NCI-H1417 (cell line): ENCODE measurements around the gene MAP3K13.

Source experiments
- DNase-seq, 3 experiments: peaks; one replicate each; lab custom pipeline; 2025; lab: John Stamatoyannopoulos, UW

MAP3K13 gene, protein sequence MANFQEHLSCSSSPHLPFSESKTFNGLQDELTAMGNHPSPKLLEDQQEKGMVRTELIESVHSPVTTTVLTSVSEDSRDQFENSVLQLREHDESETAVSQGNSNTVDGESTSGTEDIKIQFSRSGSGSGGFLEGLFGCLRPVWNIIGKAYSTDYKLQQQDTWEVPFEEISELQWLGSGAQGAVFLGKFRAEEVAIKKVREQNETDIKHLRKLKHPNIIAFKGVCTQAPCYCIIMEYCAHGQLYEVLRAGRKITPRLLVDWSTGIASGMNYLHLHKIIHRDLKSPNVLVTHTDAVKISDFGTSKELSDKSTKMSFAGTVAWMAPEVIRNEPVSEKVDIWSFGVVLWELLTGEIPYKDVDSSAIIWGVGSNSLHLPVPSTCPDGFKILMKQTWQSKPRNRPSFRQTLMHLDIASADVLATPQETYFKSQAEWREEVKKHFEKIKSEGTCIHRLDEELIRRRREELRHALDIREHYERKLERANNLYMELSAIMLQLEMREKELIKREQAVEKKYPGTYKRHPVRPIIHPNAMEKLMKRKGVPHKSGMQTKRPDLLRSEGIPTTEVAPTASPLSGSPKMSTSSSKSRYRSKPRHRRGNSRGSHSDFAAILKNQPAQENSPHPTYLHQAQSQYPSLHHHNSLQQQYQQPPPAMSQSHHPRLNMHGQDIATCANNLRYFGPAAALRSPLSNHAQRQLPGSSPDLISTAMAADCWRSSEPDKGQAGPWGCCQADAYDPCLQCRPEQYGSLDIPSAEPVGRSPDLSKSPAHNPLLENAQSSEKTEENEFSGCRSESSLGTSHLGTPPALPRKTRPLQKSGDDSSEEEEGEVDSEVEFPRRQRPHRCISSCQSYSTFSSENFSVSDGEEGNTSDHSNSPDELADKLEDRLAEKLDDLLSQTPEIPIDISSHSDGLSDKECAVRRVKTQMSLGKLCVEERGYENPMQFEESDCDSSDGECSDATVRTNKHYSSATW

DNA sequence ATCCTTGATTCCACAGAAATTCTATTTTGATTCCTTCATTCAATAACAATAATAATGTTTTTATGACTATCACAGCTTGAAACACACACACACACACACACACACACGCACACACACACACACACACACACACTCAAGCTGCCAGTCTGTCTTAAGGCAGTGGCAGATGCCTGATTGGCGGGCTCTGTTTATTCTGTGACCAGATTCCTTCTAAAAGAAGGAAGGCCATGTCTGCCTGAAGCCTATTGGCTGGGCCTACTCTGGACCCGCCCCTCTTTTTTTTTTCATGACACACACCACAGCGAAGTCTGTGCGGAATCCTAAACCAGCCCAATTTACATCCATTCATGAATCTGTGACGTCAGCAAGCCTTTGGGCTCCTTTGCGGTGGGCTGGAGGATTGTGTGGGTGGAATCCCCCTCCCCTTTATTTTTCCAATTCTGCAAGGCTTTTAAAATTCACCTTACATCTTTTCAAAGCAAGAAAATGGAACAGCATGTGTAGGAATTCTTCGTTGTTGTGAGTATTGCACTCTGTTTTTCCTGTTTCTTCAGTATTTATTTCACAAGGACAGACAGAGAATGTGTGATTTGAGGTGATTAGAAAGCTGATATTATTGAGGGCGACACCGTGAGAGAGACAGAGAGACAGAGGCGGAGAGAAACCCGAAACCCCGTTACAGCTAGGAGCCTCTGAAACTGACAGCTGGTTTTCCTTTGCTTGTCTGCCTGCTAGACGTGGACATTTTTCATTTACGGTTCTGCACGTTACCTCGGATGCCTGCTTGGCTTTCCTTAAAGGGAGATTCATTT is at the start of gene MAP3K13:
MAP3K13 (plus strand) TSS at position 287 of the 812 bp plus-strand sequence. CDS start 65,446 bp downstream, outside the sequence.
- DNase-seq = peak; percentile 91 to 97 (median 92)

DNA sequence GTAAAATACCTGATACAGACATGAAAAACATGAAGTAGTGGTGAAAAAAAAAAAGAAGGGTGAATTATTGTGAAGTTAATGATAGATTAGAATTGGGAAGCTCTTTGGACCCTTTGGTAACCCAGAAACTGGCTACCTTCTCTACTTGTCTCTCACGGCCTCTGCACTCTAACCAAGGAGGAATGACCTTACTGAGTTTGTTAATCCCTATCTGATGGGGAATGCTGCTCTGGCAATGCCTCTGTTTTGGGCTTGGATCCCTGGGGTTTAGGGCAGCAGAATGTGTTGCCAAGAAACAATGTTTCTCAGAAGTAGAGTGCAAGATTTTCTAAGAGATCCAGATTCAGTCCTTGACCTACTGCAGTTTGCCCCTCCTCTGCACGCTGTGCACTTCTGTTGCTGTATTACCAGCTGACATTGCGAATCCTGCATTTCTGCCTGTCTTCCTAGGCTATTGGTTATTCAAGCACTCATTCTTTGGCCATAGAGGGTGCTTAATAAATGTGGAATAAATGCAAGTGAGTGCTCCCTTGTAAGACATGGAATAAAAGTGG is 49.2 kb upstream of the MAP3K13 start:
- DNase-seq = no peak

DNA sequence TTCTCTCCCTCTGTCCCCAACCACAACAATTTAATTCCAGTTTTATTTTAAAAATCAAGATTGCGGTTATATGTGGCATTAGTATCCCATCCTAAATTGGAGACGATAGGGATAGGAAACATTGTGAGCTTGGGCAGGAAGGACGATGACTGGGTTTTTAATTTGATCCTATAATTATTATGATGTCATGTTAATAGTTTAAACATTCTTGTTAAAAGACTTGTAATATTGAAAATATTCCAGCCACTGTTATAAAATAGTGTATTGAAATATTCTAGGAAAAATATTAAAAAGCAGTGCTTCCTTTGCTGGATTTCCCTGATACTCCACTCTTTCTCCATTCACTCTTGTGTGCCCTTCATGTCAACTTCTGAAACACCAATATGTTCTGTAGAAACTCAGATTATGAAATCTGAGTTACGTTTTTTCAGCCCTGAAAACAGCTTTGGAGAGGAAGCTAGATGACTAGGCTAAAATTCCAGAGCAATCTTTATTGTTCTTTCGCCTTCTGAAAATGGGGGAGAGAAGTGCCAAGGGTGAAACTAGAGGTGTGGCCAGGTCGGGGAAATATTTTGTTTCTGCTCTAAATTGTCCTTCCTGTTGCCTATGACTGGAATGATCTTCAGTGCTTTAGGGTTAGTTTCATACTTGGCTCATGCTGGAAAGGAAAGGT is 46.1 kb upstream of the MAP3K13 start:
- no peak for DNase-seq

DNA sequence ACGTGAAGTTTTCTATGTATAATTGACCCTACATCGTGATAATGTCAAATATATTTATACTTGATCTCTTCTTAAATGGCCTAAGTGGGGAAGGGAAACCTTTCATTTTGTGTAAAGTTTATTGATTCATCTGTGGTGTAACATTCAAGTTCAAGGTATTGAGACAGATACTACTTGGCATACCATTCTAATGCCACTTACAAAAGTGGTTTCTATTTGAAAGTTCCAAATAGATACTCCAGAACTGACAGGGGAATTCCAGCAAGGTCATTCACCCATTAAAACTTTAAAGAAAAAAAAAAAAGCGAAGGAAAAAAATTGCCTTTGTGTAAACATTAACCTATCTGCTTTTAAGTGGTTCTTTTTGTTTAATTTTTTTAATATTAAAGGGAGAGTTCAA is 45.3 kb upstream of the MAP3K13 start:
- DNase-seq = no peak

DNA sequence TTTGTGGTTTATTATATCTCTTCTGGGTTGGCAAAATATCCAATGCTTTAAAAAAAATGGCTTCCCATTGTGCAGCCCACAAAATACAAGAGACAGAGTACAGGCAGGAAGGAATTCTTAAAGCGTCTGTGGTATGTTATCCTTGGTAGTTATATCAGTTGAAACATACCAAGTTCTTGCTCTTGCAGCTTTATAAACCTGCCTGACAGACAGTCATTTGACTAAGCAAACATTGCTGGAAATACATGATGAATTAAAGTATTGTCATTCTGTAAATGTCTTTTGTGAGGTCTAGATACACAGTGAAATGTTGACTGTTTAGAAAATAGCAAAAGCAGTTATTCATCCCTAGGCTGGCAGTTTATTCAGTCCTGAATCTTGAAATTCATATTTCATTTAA is 44.8 kb upstream of the MAP3K13 start:
- DNase-seq = no peak

DNA sequence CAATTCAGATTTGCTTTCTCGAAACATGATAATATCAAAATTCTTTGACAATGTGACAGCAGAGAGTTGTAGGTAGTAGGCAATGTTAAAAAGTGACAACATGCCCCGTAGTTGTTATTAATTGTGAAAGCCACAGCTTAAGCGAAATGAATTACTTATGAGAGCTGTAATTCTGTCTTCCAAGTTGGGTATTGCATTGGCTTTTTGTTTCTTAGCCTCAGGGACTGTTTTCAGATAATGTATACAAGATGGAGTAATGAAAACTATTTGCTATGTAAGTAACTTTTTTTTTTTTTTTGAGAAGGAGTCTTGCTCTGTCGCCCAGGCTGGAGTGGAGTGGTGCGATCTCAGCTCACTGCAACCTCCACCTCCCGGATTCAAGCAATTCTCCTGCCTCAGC is 43.1 kb upstream of the MAP3K13 start:
- DNase-seq = no peak

DNA sequence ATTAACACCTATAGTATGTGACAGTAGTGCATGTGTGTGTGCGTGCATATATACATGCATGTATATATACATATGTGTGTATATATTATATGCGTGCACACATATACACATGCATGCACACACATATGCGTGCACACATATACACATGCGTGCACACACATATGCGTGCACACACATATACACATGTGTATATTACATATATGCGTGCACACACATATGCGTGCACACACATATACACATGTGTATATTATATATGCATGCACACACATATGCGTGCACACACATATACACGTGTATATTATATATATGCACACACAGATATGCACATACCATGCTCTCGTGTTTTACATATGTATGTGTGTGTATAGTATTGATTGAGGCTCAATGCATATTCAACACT is 42.0 kb upstream of the MAP3K13 start:
- no peak for DNase-seq

DNA sequence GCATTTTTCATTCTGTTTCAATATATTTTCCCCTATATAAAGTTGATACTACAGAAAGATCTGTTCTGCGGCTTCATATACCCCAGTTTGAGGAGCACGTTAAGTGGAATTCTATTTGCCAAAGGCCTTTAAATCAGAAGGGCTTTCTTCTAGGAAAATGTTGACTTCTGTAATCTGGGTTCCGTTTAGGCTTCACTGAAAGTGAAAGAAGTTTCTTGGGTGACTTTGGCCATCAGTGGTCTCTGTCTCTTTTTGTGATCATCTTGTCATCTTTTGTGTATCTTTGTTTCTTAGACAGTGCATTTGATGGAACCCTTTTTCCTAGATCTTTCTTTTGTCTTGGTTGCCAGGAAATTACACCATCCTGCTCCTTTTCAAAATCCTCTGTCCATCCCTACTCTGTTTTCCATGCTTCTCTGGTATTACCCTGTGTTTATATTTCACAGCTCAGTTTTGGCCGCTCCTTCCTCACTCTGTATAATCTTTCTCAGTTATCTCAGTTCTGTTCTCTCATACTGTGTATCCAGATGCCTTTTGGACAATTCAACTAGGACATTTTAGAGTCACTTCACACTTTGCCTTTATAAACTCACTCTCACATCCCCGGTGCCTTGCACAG is 40.7 kb upstream of the MAP3K13 start:
- no peak for DNase-seq

DNA sequence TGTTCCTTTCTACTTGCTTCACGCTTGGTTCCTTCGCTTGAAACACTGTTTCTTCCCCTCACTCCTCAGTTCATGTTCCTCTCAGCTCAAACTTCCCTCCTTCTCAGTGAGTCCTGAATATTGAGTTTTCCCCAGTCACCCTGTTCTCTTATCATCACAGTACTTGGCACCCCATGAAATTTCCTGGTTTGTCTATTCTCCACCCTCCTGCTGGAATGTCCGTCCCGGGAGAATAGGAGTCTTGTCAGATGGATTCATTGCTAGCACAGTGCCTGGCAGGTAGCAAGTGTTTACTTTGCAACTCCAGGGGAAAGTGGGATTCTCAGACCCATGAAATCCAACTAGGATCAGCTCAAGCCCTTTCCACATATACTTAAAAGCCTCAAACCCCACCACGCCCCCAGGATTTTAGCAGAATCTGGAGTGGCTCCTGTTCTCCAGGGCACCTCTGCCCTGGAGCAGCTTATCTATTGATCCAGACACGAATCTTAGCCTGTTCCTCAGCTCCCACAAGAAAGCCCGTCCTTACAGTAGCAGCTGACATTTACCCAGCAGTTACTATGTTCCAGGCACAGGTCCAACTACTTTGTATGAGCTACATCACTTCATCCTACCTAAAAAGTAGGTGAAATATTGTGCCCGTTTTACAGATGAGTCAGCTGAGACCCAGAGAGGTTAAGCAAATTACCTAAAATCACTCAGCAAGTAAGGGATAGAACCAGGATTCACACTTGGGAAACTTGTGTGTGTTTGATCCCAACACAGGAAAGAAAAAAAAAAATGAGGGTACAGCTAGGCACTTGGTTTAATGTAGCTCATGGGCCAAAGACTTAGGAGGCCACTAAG is 36.8 kb upstream of the MAP3K13 start:
- DNase-seq = no peak

DNA sequence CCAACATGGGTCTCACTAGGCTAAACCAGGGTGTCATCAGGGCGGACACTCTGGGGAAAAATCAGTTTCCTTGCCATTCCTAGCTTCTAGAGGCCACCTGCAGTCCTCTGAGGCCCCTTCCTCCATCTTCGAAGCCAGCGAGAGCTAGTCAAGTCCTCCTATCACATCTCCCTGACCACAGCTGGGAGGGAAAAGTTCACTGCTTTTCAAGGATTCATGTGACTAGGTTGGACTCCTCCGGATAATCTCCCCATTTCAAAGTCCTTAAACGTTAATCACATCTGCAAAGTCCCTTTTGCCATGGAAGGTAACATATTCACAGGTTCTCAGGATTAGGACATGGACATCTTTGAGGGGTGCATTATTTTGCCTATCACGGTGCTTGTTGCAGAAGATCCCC is 35.9 kb upstream of the MAP3K13 start:
- no peak for DNase-seq

DNA sequence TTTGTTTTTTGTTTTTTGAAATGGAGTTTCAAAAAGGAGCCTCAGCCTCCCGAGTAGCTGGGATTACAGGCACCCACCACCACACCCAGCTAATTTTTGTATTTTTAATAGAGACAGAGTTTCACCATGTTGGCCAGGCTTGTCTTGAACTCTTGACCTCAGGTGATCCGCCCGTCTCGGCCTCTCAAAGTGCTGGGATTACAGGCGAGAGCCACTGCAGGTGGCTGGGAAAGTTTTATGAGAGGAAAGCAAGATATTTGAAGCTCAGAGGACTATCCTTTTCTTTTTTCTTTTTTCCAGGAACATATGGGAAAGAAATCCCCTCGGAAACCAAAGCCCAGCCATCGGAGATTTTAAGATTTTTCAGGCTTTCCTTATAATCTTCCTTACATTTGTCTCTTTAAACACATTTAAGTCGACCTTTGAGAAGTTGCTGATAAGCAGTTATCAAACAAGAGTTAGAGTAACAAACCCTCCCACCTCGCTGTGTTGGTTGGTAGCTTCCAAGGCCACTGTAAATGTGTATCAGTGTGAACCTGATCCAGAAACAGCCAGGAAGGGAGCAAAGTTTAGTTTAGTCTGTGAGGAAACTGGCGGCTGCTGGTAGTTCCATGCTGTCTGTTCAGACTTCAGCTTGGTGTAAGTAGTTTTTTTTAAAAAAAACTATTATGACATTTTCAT is 34.5 kb upstream of the MAP3K13 start:
- no peak for DNase-seq

DNA sequence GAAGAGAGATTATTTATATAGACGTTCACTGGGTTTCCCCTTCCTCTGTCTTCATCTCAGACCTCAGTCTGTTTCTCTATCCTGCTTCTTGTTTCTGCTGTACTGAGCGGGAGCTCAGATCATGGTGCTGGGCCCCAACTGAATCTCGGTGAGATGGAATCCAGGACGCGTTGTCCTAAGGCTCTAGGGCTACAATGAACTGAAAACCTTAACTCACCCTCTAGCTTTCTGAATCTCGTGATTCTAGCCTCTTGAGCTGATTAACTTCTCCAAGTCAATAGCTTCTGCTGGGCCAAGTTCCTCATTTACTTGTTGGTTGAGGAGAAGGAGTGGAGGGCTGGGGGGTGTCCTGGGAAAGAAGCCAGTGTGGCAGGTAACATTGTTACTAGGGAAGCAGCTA is 32.7 kb upstream of the MAP3K13 start:
- DNase-seq = no peak

DNA sequence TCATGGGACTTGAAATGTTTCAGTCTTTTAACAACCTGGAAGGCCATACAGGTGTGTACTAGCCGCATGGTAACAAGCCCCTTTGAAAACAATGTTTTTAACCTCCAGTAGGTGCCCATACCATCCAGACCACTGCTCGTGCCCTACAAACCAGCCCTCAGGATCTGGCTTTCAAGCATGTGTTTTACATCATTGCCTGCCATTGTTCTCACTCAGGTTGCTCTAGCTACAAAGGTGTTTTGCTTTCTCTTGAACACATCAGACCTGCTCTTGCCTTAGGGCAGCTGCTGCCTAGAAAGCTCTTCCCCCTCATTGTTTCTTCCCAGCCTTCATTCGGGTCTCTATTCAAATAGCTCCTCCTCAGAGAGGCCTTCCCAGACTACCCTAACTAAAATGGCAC is 32.3 kb upstream of the MAP3K13 start:
- peak in 2 of 3 experiments; percentile 15 to 69 for DNase-seq

DNA sequence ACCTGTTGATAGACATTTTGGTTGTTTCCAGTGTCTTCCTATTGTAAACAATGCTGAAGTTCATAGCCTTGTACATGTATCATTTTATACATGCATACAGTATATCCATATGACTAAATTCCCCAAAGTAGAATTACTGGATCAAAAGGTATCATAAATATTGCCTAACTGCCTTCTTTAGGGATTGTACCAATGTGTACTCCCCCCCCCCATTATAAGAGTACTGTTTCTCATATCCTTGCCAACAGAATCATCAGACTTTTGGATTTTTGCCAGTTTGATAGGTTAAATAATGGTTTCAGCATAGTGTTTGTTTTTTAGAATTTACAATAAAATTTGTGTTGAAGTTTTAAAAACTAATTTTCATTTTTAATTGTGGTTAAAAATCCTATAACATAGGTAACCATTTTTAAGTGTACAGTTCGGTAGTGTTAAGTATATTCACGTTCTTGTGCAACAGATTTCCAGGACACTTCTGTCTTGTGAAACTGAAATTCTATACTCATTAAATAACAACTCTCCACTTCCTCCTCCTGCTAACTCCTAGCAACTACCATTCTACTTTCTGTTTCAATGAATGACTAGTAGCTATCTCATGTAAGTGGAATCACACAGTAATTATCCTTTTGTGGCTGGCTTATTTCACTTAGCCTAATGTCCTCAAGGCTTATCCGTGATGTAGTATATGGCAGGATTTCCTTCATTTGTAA is 30.8 kb upstream of the MAP3K13 start:
- peak; percentile 48 to 84 (median 50) for DNase-seq

DNA sequence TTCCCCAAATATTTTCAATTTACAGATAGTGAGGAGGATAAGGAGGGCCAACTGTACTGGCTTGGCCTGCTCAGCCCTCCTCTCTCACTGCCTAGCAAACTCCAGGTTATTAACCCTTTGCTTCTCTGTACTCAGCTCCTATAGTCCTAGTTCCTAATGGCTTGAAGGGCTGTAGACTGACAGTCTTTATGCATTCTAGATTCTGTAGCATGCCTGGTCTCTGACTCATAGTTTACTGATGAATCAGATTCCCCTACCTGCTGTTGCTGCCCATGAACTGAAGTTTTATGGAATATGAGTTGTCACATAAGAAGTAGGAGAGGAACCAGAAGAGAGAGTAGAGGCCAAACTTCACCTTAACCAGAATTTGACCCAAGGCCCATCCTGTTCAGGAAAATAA is 27.1 kb upstream of the MAP3K13 start:
- DNase-seq = no peak

DNA sequence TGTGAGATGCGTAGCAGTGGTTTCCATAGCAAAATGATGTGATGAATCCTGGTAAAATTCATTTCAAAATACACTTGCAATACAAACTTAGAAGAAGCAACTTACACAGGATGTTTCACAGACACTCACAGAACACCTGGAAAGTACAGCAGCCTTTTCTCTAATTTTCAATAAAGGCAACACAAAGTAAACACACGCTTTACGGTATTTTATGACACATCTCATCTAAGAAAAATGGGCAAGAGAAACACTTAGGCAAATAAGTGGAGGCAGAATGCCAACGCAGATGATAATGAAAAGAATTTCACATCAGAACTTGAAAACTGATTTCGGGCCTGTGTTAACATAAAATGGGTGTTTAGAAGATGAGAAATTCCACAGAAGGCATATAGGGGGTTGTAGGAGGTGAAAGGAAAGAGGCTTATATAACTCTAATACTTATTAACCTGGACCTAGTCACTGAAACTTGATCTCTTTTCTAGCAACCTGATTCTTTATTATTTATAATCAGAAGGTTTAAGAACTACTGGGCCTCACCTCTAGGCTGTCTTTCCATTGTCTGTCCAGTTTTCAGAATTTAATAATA is 25.6 kb upstream of the MAP3K13 start:
- DNase-seq = peak in 1 of 3 experiments; percentile 23

DNA sequence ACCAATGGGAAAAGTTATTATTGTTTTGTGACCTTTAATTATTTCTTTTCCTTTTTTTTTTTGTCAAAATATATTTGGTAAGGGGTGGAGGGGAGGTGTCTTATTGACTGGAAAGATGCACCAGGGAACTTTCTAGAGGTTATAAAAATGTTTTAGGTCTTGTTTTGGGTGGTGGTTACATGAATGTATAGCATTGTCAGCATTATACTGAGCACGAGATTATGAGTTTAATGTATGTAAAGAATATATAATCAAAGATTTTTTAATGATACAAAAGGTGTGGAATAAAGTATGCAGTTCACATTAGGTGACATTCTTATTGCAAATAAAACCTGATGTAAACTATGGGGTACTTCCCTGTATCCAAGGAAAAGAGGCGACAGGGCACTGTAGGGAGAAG is 23.0 kb upstream of the MAP3K13 start:
- DNase-seq = no peak

DNA sequence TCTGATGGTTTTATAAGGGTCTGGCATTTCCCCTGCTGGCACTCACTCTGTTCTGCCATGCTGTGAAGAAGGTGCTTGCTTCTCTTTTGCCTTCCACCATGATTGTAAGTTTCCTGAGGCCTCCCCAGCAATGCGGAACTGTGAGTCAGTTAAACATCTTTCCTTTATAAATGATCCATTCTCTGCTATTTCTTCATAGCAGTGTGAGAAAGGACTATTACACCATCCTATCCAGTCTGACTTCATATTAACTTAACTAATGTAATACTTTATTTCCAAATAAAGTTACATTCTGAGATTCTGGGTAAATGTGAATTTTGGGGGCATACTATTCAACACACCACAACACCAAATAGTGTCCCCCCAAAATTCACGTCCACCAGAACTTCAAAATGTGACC is 22.2 kb upstream of the MAP3K13 start:
- DNase-seq = no peak
